ENCODE data around the gene ARRDC5.

ARRDC5 gene

GRCh38 chr19:4873930-4874329, 28.8 kb downstream of the ARRDC5 start:
- Histone ChIP-seq H3K4me3 (ENCODE audit: low read depth, low read length) (no peak overlapping the region), H3K4me1 (no peaks in the 10 kb centered on the region), H3K27me3 (no peaks in the 10 kb centered on the region), H3K36me3 (no peaks in the 10 kb centered on the region), H3K9me3 (no peaks in the 10 kb centered on the region)
- no peak for TF ChIP-seq CTCF (IDR thresholded peaks at IDR 0.05; ENCODE audit: low read depth, low read length)
- no peak for DNase-seq

GRCh38 chr19:4871711-4872110, 31.0 kb downstream of the ARRDC5 start:
- Histone ChIP-seq H3K4me1 (no peaks in the 10 kb centered on the region), H3K36me3 (no peaks in the 10 kb centered on the region)
- no peak for TF ChIP-seq CTCF (IDR thresholded peaks at IDR 0.05; ENCODE audit: low read depth, low read length)

GRCh38 chr19:4870025-4870700, 32.5 kb downstream of the ARRDC5 start:
- Histone ChIP-seq H3K4me1 (no peaks in the 10 kb centered on the region), H3K4me3 (ENCODE audit: low read depth, low read length) (no peak overlapping the region), H3K9me3 (no peaks in the 10 kb centered on the region), H3K36me3 (no peaks in the 10 kb centered on the region), H3K27me3 (no peaks in the 10 kb centered on the region)
- peak; percentile 50 for DNase-seq
- TF ChIP-seq CTCF (IDR thresholded peaks at IDR 0.05; ENCODE audit: low read depth, low read length), result no peak

More at GRCh38 chr19:4871711-4872110, 31.0 kb downstream of the ARRDC5 start:
- no peak for DNase-seq
- H3K9me3 ChIP-seq, result no peaks in the 10 kb centered on the region
- no peak overlapping the region for H3K4me3 ChIP-seq (ENCODE audit: low read depth, low read length)
- H3K27me3 ChIP-seq, result no peaks in the 10 kb centered on the region

- no peaks in the 10 kb centered on the region for H3K4me1 ChIP-seq
- no peak overlapping the region for H3K4me3 ChIP-seq (ENCODE audit: low read depth, low read length)
- H3K36me3 ChIP-seq, result no peaks in the 10 kb centered on the region
- no peaks in the 10 kb centered on the region for H3K27me3 ChIP-seq
- no peaks in the 10 kb centered on the region for H3K9me3 ChIP-seq
- no peak for DNase-seq
- TF ChIP-seq CTCF (IDR thresholded peaks at IDR 0.05; ENCODE audit: low read depth, low read length), result no peak
These were observed 34.3 kb downstream of the ARRDC5 start for GRCh38 chr19:4868286-4868834.

- no peaks in the 10 kb centered on the region for H3K4me1 ChIP-seq
- H3K36me3 ChIP-seq, result no peaks in the 10 kb centered on the region
- no peaks in the 10 kb centered on the region for H3K9me3 ChIP-seq
- DNase-seq, result peak; percentile 94
- no peaks in the 10 kb centered on the region for H3K27me3 ChIP-seq
- H3K4me3 ChIP-seq (ENCODE audit: low read depth, low read length), result peak within 1 kb of the TSS; percentile 65
- TF ChIP-seq CTCF (IDR thresholded peaks at IDR 0.05; ENCODE audit: low read depth, low read length), result no peak
These were observed 35.0 kb downstream of the ARRDC5 start, which contains the start of gene PLIN3 for GRCh38 chr19:4867534-4868285. PLIN3 (minus strand) TSS chr19:4867667; CDS start chr19:4861394, 6,273 bp downstream.
